ENCODE data around the gene MCF2L.

DNA sequence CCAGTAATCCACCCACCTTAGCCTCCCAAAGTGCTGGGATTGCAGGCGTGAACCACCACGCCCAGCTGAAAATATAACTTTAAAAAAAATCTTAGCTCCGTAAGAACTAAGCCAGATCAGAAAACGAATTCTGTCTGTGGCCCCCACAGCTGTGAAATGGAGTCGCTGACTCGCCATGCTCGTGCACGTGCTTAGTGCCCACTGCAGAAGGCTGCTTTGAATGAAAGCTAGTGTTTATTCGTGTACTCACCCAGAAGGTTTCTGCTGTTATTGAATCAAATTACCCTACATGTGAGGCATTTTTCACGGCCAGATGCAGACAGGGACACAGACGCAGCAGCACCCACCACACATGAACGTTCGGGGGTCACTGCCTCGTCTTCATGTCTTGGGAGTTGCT lies 74.9 kb downstream of the MCF2L start:
- TF ChIP-seq CTCF (IDR thresholded peaks at IDR 0.05) (no peak), EP300 (IDR thresholded peaks at IDR 0.05) (no peak), HDAC2 (IDR thresholded peaks at IDR 0.05) (no peak), ESRRA (IDR thresholded peaks at IDR 0.05; ENCODE audit: borderline replicate concordance, low read length) (no peak), POLR2A (IDR thresholded peaks at IDR 0.05; ENCODE audit: low read length) (no peak), HOXA7 (CRISPR knock-in tag; IDR thresholded peaks at IDR 0.05) (no peak), SMC3 (IDR thresholded peaks at IDR 0.05) (no peak), ZFP36 (IDR thresholded peaks at IDR 0.05; ENCODE audit: borderline replicate concordance, partially characterized antibody) (no peak), HEYL (CRISPR knock-in tag; IDR thresholded peaks at IDR 0.05) (no peak)

All from A549 (cell line).